ENCODE measurements around the gene AP4S1. TPM values are rescaled to one million over a fixed set of nuclear protein-coding genes. Genes with fewer than 3 reads are reported as not detected.
A peak's percentile ranks its signal among the peaks of the same experiment; 100 is the strongest.
"Not testable (repeated sequence)": the region's sequence is repeated elsewhere in the genome, so short reads cannot be mapped to it uniquely, and the experiment has no call there.

Gene AP4S1
- total RNA-seq, 1 donor from 2014 or later = 6.7 TPM

DNA sequence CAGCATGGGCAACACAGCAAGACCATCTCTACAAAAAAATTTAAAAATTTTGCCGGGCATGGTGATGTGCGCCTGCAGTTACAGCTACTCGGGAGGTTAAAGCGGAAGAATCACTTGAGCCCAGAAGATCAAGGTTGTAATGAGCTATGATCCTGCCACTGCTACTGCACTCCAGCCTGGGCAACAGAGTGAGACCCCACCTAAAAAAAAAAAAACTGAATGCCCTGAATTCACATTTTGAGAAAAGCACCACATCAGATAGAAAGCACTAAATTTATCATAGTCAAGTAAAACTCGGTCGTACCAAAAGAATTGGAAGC is 24.1 kb upstream of the AP4S1 start:
- intact Hi-C loops (cut with DNase I) = no loop called here
- ATAC-seq (ENCODE audit: poor library complexity) (no peak), DNase-seq (no peak)

DNA sequence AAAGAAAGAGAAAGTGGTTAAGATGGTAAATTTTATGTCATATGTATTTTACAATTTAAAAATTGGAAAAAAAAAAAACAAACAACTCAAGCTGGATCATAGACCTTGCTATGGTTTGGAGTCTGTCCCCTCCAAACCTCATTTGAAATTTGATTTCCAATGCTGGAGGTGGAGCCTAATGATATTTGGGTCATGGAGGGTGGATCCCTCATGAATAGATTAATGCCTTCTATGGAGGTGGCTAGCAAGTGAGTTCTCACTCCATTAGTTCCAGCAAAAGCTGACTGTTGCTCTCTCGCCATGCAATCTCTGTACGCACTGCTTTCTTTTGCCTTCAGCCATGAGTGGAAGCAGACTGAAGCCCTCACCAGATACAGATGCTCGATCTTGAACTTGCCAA is 22.2 kb upstream of the AP4S1 start:
- ATAC-seq (ENCODE audit: poor library complexity) = no peak
- DNase-seq = no peak
- intact Hi-C loops (cut with DNase I) = no loop called here

DNA sequence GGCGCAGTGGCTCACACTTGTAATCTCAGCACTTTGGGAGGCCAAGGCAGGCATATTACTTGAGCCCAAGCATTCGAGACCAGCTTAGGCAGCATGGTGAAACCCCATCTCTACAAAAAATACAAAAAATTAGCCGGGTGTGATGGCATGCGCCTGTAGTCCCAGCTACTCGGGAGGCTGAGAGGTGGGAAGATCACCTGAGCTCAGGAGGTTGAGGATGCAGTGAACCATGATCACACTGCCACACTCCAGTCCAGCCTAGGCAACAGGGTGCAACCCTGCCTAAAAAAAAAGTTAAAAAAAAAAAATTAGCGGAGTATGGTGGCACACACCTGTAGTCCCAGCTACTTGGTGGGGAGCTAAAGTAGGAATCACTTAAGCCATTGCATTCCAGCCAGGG is 21.4 kb upstream of the AP4S1 start:
- intact Hi-C loops (cut with DNase I); ATAC-seq (ENCODE audit: poor library complexity); DNase-seq: not testable (repeated sequence)

DNA sequence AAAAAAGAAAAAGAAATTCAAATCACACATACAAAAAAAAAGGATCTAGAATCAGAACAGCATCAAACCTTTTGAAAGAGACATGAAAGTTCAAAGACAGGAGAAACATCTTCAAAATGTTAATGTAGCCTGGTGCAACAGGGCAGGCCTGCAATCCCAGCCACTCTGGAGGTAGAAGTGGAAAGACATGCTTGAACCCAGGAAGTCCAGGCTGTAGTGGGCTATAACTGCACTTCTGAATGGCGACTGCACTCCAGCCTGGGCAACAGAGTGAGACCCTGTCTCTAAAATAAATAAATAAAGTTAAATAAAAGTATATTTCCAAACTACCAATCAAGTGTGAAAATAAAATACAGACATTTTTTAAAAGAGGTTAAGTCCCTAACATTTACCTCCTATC is 18.7 kb upstream of the AP4S1 start:
- DNase-seq = no peak
- ATAC-seq (ENCODE audit: poor library complexity) = no peak
- intact Hi-C loops (cut with DNase I) = no loop called here

DNA sequence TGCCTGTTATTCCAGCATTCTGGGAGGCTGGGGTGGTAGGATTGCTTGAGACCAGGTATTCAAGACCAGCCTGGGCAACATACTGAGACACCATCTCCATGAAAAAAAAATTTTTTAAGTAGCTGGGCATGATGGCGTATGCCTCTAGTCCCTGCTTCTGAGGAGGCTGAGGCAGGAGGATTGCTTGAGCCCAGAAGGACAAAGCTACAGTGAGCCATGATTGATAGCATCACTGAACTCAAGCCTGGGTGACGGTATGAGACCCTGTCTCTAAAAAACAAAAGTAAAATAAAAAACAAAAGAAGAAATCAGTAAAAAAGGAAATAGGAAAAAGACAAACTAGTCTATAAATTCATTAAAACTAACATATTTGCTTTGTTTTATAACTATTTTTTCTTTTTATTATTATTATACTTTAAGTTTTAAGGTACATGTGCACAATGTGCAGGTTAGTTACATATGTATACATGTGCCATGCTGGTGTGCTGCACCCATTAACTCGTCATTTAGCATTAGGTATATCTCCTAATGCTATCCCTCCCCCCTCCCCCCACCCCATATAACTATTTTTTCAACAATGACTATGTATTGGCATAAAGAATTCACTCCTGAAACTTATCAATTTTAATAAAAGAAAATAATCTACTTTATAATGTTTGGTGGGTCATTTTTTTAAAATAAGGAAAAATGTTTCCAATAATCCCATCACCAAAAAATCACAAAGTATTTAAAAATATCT is 15.4 kb upstream of the AP4S1 start:
- intact Hi-C loops (cut with DNase I) = no loop called here
- DNase-seq (no peak), ATAC-seq (ENCODE audit: poor library complexity) (no peak)

DNA sequence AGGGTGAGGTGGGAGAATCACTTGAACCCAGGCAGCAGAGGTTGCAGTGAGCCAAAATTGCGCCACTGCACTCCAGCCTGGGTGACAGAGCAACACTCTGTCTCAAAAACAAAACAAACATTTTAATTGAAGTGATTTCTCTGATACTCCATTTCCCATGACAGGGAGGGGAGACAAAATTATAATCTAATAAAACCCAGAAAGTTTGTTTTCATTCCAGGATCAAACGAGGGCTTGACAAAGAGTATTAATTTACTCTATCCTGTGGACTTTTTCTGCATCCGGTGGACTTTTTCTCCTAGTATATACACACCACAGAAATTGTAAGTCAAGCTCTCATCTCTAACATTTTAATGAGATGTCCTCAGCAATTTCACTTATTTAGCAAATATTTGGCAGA is 14.5 kb upstream of the AP4S1 start:
- no peak for ATAC-seq (ENCODE audit: poor library complexity)
- no peak for DNase-seq
- intact Hi-C loops (cut with DNase I) = no loop called here

DNA sequence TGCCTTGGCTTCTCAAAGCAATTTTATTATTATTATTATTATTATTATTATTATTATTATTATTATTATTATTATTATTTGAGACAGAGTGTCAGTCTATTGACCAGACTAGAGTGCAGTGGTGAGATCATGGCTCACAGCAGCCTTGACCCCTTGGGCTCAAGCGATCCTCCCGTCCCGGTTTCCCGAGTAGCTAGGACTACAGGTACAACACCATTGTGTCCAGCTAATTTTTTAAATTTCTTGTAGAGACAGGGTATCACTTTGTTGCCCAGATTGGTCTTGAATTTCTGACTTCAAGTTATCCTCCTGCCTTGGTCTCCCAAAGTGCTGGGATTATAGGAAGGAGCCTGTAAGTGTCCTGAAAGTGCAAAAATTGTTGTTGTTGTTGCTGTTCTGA is 11.6 kb upstream of the AP4S1 start:
- DNase-seq = no peak
- ATAC-seq (ENCODE audit: poor library complexity) = no peak
- intact Hi-C loops (cut with DNase I) = no loop called here

DNA sequence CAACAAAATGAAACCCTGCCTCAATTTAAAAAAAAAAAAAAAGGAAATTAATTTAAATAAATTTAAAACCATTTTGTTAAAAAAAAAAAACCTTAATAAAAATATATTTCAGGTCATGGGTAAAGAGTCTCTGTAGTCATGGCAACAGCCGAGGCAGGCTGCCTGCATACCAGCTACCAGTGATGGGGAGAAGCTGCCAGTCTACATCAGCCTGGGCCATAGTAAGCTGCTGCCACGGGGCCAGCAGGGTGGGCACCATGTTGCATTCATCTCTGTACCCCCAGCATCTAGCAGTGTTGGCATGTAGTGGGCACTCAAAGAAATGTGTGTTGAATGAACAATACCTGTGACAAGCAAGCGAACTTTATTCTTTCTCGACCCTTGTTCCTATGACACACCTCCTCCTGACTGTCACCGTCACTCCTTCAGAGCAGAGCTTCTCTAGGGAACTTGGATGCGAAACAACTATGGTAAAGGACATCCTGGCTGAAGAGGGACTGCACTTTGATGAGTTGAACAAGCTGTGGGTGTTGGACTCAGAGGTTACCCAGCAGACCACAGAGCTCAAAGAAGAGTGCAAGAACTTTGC is 7.3 kb upstream of the AP4S1 start:
- intact Hi-C loops (cut with DNase I) = no loop called here
- no peak for ATAC-seq (ENCODE audit: poor library complexity)

DNA sequence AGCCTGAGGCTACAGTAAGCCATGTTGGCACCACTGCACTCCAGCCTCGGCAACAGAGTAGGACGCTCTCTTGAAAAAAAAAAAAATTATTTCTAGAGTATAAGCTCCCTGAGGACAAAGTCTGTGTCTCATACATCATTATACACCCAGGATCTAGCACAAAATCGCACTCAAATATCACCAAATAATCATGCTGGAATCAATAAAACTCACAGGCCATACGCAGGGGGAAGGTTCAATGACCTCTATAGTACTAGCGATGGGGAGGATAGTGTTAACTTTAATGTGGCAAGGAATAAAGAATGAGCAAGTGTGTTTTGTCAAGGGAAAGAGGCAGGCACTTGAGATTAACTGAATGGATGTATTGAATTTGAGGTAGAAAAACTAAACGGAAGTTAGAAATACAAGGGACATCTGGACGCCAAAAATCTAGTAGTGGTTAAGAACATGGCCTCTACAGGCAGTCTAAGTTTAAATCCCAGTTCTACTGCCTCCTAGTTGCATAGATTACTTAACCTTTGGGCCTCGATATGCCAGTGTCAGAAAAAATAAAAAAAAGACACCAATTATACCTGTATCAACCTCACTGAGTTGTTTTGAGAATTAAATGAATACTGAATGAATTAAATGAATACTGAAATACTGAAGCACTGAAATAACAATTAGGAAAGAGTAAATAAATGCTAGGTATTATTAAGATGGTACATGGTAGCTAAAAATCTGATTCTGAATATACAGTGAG is 4.4 kb upstream of the AP4S1 start:
- ATAC-seq (ENCODE audit: poor library complexity) (no peak), DNase-seq (no peak)
- intact Hi-C loops (cut with DNase I) = no loop called here

More for the DNA sequence above, 7.3 kb upstream of the AP4S1 start:
- no peak for DNase-seq

DNA sequence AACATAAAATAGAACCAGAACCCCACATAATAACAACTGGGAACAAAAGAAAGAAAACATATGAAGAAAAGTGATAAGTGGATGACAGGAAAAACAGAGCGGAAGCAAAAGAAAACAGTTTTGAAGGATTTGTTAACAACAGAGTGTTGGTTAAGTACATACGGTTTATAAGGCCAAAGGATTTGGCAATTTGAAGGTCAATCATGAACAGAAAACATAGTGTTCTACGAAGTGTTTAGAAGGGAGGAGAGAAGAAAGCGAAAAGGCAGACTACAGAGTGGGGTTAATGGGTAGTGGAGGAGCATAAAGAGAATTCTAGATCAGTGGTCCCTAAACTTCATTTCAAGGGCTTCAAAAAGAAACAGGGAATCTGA is 3.9 kb upstream of the AP4S1 start:
- ATAC-seq (ENCODE audit: poor library complexity) (no peak), DNase-seq (no peak)
- intact Hi-C loops (cut with DNase I) = no loop called here

DNA sequence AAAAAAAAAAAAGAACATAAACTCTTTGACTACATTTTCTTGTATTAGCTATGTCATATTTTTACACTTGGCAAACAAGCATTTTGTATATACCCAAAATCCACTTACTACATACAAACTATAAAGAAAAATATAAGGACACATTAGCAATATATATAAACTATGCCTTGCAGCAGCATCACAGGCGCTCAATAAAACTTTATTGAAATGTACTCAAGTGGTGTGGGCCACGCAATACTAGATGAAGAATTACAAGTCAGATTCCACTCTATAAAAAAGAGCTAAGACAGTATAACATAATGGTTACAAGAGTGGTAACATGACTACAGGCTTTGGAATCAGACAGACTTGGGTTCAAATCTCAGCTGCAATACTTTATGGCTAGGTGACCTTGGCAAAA is 3.1 kb upstream of the AP4S1 start:
- no peak for DNase-seq
- intact Hi-C loops (cut with DNase I) = no loop called here

DNA sequence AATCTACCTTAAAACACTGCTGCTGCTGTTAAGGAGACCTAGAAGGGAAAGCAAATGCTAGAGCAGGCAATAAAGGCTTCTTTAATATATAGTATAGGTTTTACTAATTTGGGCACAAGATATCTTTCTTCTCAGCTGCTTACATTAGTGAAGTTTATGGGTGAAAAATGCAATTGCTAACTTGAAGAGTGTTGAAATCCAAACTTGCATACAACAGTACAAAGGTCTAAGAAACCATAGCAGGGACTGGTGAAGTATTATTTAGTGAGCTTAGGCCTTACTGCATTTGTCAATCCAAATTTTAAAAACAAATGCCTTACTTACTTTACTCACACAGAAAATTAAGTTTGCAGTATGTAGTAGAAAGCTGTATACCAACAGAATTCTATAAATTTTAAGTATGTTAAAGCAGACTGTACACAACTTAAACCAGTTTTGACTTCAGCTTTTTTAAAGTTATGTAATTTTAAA is 1.4 kb upstream of the AP4S1 start:
- intact Hi-C loops (cut with DNase I) = no loop called here

More for the DNA sequence above, 3.1 kb upstream of the AP4S1 start:
- ATAC-seq (ENCODE audit: poor library complexity) = no peak

DNA sequence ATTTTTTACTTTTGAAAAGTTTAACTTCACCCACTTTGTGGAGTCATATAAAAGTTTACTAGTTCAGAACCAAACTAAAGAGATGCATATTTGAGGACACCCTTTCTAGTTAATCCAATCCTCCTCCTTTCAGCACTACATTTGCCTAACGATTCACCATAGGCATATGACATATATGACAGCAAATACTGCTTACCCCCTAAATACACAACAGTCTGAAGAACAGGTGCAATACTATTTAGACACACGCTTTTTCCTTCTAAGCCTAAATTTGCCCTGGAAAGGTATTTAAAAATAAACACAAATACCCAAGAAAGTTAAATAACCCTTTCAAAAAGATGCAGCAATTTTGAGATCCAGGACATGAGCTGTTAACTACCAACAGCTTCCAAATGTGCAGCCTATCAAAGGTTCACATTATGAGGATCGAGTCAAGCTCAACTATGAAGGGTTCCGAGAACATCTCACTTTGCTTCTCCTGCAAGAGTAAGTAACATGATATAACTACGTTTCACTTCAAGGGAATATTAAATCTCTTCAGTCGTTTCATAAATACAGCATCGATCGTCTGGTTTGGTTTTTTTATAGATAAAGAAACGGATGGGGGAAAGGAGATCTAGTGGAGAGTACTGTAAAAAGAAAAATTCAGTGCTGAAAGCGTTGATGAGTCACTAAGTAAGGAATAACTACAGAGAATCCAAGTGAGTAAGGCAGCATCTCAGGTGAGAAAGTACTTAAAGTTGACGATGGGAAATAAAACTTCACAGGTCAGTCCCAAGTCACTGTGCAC is 677 bp upstream of the AP4S1 start:
- ATAC-seq (ENCODE audit: poor library complexity) (no peak), DNase-seq (no peak)
- intact Hi-C loops (cut with DNase I) = no loop called here

More for the DNA sequence above, 1.4 kb upstream of the AP4S1 start:
- ATAC-seq (ENCODE audit: poor library complexity) (no peak), DNase-seq (no peak)

DNA sequence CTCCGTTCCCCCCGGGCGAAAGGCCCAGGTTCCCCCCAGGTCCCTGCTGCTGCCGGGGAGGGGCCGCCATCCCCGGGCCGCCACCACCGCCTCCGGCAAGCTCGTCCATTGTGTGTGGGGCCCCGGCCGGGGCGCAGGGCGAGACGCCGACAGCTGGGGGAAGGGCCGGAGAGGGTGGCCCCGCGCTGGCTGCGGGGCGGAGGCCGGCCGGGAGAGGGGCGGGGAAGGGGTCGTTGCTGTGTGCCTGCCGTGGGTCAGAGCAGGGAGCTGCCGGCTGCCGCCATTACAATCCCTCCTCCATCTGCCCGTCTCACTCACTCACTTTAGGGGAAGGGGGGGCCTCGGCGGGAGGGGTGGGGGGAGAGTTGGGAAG is 614 bp downstream of the AP4S1 start, which contains the start of gene STRN3:
Gene STRN3 (minus strand): TSS at position 303 of the 373 bp plus-strand sequence. CDS start 194 bp downstream, at position 109.
- intact Hi-C loops (cut with DNase I) = no loop called here
- no peak for DNase-seq
- ATAC-seq (ENCODE audit: poor library complexity) = no peak

DNA sequence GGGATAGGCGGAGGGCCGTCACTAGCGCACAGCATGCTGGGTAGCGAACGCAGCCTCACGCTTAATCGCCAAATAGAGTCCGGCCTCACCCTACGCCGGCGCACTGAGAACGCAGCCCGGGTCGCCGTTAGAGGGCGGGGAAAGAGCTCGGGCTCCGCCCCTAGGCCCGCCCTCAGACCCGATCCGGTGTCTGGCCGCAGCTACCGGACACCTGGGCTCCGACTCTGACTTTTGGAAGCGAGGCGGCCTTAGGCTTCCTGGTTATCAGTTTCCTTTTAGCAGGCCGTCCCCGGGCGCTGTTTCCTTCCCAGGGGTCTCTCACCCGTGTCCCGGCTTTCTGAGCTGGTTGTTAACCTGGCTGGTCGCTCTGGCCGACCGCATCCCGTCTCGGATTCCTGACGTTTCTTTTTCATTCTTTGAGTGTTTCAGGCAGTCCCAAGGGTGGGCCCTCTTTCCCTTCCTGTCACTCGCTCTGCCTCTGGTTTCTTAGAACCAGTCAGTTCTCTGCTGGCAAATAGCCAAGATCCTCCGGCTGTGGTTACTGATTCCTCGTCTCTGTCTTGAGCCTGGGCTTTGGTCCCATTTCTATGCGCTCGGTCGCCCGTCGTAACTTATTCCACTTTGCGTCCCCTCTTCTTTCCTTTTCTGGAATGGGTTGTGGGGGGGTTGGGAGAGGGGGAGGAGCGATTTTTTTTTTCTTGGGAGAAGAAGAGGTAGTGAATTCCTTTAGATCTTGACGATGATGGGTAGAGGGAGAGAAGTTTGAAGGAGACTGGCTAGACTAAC is 1.2 kb downstream of the AP4S1 start:
- peak; percentile 98 for ATAC-seq (ENCODE audit: poor library complexity)
- intact Hi-C loops (cut with DNase I) = no loop called here
- peak; percentile 98 for DNase-seq

DNA sequence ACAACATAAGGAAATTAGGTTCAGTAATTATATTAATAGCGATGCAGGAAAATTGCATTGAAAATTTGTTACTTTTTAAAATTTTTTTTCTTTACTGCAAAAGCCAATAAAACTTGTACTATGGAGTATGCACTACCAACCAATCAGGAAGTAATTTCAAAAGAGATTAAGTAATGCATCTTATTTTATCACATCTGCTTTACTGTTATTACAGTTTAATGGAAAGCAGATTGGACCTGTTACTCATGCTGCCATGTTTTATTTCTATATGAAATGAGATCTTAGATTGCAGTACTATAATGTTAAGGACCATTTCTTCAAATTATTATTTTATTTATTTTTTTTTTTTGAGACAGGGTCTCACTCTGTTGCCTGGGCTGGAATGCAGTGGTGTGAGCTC is 2.4 kb downstream of the AP4S1 start:
- DNase-seq (no peak), ATAC-seq (ENCODE audit: poor library complexity) (no peak)
- intact Hi-C loops (cut with DNase I) = no loop called here

DNA sequence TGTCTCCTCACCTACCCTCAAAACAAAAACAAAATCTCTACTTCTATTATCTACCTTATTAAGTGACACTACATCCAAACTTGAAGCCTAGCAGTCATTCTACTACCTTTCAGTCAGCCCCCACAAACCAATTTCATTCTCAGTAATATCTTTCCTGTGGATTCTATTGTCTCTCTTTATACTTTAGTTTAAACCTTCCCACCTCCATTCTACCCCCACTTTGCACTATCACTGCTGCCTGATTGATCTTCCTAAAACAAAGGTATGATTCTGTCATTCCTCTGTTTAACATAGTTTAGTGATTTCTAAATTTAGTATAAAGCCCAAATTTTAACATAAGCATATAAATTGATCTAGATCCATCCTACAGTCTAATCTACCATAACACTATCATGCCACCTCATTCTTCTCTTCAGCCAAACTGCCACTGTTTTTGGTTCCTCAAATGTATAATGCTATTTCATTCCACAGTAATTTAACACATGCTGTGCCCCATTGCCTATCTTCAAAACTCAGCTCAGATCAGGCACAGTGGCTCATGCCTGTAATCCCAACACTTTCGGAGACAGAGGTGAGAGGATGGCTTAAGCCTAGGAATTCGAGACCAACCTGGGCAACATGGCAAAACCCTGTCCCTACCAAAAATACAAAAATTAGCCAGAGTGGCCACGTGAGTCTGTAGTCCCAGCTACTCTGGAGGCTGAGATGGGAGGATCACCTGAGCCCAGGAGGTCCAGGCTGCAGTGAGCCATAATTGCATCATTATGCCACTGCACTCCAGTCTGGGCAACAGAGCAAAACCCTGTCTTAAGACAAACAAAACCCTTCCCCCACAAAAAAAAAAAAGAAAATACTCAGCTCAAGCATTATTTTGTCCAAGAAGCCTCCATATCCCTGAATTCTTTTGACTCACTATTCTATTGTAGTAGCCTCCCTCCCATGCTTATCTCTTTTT is 3.8 kb downstream of the AP4S1 start:
- ATAC-seq (ENCODE audit: poor library complexity) (no peak), DNase-seq (no peak)
- intact Hi-C loops (cut with DNase I) = no loop called here

Measured in Right ventricle myocardium superior (tissue), 1 donor.